CD4-positive, alpha-beta T cell treated with Interleukin-1 beta for 1 hour (primary cell): ENCODE measurements around the gene CLTRN.

Source experiments
- DNase-seq, 2 donors: peaks; one replicate each; pipeline ENCODE4 v3.0.0-alpha.2; 2020 to 2022

CLTRN gene

GRCh38 chrX:15646543-15646942 lies 18.1 kb downstream of the CLTRN start:
- DNase-seq: no peak

GRCh38 chrX:15646031-15646430 lies 18.6 kb downstream of the CLTRN start:
- DNase-seq: no peak

- DNase-seq: no peak
These were observed 19.3 kb downstream of the CLTRN start for GRCh38 chrX:15645266-15645665.

GRCh38 chrX:15644560-15644872 lies 20.1 kb downstream of the CLTRN start:
- no peak for DNase-seq

- DNase-seq: no peak
These were observed 20.6 kb downstream of the CLTRN start for GRCh38 chrX:15643786-15644559.

- no peak for DNase-seq
These were observed 33.0 kb downstream of the CLTRN start for GRCh38 chrX:15631637-15632036.

GRCh38 chrX:15623054-15623453 lies 41.6 kb downstream of the CLTRN start:
- no peak for DNase-seq

GRCh38 chrX:15619053-15619755 lies 45.4 kb downstream of the CLTRN start:
- no peak for DNase-seq

GRCh38 chrX:15617111-15617510 lies 47.5 kb downstream of the CLTRN start:
- no peak for DNase-seq

GRCh38 chrX:15616531-15616930 lies 48.1 kb downstream of the CLTRN start:
- no peak for DNase-seq

- no peak for DNase-seq
These were observed 57.5 kb downstream of the CLTRN start for GRCh38 chrX:15607067-15607466.

- no peak for DNase-seq
These were observed 58.5 kb downstream of the CLTRN start for GRCh38 chrX:15606136-15606535.

- no peak for DNase-seq
These were observed 59.4 kb downstream of the CLTRN start for GRCh38 chrX:15605226-15605625.

GRCh38 chrX:15602761-15603160 lies 61.8 kb downstream of the CLTRN start:
- DNase-seq: no peak

- no peak for DNase-seq
These were observed 62.7 kb downstream of the CLTRN start for GRCh38 chrX:15601932-15602331.

- DNase-seq: no peak
These were observed 63.9 kb downstream of the CLTRN start, which contains the start of gene ACE2 for GRCh38 chrX:15600745-15601144. ACE2 (minus strand) TSS chrX:15600960; CDS start chrX:15600911, 49 bp downstream.

GRCh38 chrX:15600049-15600448 lies 64.6 kb downstream of the CLTRN start:
- DNase-seq: no peak

- DNase-seq: no peak
These were observed 65.1 kb downstream of the CLTRN start for GRCh38 chrX:15599461-15599860.

GRCh38 chrX:15598026-15598425 lies 66.6 kb downstream of the CLTRN start:
- no peak for DNase-seq

GRCh38 chrX:15594371-15594770 lies 70.2 kb downstream of the CLTRN start:
- no peak for DNase-seq

- DNase-seq: no peak
These were observed 84.5 kb downstream of the CLTRN start for GRCh38 chrX:15579778-15580747.
